Measurements from ENCODE around the gene GVQW3. TPM values are rescaled to one million over a fixed set of nuclear protein-coding genes. Genes with fewer than 3 reads are reported as not detected.
A peak's percentile ranks its signal among the peaks of the same experiment; 100 is the strongest.

The GVQW3 gene
- total and polyA plus RNA-seq, 12 donors, result 0.54 to 10.9 (median 2.4) TPM

DNA sequence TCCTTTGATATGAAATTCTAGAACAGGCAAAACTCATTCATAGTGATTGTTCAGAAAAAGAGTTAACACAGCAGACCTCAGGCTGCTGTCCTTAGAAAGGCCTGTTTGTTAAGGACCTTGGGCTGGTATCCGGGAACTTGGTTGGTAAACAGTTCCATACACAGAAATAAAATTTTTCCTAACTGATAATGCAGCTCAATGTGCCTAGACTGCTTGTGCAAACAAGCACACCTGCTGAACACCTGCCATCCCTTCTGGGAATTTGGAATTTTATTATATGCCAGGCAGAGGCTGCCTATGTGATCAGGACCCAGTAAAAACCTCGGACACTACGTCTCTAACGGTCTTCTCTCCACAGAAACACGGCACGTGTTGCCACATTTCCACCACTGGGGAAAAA lies 11.7 kb upstream of the GVQW3 start:
- Histone ChIP-seq H3K27me3 (no peaks in the 10 kb centered on the region), H3K4me3 (no peak overlapping the region), H3K36me3 (replicated peaks in 1 of 2) (no peaks in the 10 kb centered on the region), H3K4me1 (replicated peaks in 1 of 2) (peaks cover 17 to 35% of the 10 kb centered on the region in 2 donors), H3K9me3 (replicated peaks in 1 of 3) (no peaks in the 10 kb centered on the region), H3K27ac (peak overlapping the region in 2 of 5 donors; percentile 30 to 38)
- intact Hi-C loops (cut with DNase I), result no loop called here
- 61 to 68% (median 63%) methylated on average over 6 of the region's 6 CpGs for WGBS, 4 donors
- no peak for TF ChIP-seq POLR2A (IDR thresholded peaks at IDR 0.05)
- TF ChIP-seq, protein P1, sequence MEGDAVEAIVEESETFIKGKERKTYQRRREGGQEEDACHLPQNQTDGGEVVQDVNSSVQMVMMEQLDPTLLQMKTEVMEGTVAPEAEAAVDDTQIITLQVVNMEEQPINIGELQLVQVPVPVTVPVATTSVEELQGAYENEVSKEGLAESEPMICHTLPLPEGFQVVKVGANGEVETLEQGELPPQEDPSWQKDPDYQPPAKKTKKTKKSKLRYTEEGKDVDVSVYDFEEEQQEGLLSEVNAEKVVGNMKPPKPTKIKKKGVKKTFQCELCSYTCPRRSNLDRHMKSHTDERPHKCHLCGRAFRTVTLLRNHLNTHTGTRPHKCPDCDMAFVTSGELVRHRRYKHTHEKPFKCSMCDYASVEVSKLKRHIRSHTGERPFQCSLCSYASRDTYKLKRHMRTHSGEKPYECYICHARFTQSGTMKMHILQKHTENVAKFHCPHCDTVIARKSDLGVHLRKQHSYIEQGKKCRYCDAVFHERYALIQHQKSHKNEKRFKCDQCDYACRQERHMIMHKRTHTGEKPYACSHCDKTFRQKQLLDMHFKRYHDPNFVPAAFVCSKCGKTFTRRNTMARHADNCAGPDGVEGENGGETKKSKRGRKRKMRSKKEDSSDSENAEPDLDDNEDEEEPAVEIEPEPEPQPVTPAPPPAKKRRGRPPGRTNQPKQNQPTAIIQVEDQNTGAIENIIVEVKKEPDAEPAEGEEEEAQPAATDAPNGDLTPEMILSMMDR (IDR thresholded peaks at IDR 0.05), result no peak
- no peak for DNase-seq

DNA sequence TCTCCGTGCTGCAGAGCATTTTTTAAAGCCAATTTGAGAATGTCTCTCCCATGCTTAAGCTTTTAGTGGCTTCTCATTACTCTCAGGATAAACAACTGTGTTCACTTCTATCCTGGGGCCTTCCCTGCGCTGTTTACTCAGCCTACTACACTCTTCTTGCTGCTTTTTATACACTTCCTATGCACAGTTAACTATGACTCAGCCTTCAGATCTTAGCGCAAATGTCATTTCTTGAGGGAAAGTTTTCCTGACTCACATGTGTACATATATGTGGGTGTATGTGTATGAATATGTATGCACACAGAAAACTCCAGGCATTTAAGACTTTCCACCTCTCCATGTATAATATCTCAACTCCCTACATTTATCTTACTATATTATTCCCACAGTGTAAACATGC lies 10.0 kb upstream of the GVQW3 start:
- DNase-seq, result peak in 1 of 7 donors; percentile 26
- no peak for TF ChIP-seq POLR2A (IDR thresholded peaks at IDR 0.05)
- TF ChIP-seq, protein P1 (IDR thresholded peaks at IDR 0.05), result no peak
- no peaks in the 10 kb centered on the region for H3K27me3 ChIP-seq
- intact Hi-C loops (cut with DNase I), result no loop called here
- H3K4me1 ChIP-seq (replicated peaks in 1 of 2), result peaks cover 15 to 45% of the 10 kb centered on the region in 2 donors
- WGBS, 4 donors, result 27 to 46% (median 31%) methylated on average over 3 of the region's 3 CpGs
- H3K36me3 ChIP-seq (replicated peaks in 1 of 2), result no peaks in the 10 kb centered on the region
- H3K9me3 ChIP-seq (replicated peaks in 1 of 3), result no peaks in the 10 kb centered on the region
- H3K27ac ChIP-seq, result peak overlapping the region in 3 of 5 donors; percentile 33 to 62 (median 35)
- no peak overlapping the region for H3K4me3 ChIP-seq

DNA sequence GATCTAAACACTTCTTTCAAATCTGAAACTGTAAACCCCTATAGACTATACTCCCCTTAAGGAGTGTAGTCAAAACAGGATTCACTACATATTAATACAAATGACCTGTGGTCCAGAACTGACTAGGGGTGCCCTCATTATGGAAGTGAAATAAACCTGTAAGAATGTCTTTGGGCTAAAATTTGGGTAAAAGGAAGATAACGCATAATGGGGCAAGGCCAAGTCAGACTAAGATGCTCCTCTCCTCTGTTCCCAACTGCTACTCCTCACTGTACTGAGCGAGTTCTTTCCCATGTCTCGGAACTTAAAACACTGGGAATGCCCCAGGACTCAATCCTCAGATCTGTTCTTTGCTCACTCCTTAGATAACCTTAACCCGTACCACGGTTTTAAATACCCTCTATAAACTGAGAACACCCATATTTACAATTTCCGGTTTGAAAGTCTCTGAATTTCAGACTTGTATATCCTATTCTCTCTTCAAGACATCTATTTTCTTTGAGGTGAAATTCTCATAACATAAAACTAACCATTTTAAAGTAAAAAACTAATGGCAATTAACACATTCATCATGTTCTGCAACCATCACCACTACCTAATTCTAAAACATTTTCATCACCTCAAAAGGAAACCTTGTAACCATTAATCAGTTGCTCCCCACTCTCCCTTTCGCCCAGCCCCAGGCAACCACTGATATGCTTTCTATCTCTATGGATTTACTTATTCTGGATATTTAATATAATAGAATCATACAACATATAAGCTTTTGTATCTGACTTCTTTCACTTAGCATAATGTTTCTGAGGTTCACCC lies 4.2 kb upstream of the GVQW3 start:
- TF ChIP-seq POLR2A (IDR thresholded peaks at IDR 0.05), result no peak
- TF ChIP-seq, protein P1 (IDR thresholded peaks at IDR 0.05), result no peak
- WGBS, 4 donors, result 88 to 92% (median 90%) methylated on average over 7 of the region's 7 CpGs
- no peak overlapping the region for H3K4me3 ChIP-seq
- no peaks in the 10 kb centered on the region for H3K27me3 ChIP-seq
- no peak overlapping the region for H3K27ac ChIP-seq
- peaks cover 8 to 33% of the 10 kb centered on the region in 2 donors for H3K4me1 ChIP-seq (replicated peaks in 1 of 2)
- no peaks in the 10 kb centered on the region for H3K9me3 ChIP-seq (replicated peaks in 1 of 3)
- H3K36me3 ChIP-seq (replicated peaks in 1 of 2), result no peaks in the 10 kb centered on the region
- intact Hi-C loops (cut with DNase I), result no loop called here
- DNase-seq, result no peak

DNA sequence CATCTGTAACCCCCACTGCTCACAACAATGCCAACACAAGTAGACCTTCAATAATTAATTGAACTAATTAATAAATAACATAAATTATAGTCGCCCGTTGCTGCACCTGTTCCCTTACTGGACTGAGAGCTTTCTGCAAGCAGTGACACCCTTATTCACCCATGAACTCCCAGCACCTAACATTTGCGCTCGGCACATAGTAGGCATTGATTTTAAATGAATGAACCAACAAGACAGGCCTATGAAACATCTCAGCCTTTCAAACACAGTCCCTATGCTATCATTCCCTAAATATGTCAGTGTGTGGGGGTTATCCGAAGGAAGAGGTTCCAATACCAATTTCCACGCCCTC lies 1.3 kb upstream of the GVQW3 start:
- Histone ChIP-seq H3K4me3 (peak overlapping the region in 3 of 4 donors; percentile 27 to 98 (median 76)), H3K27ac (peak overlapping the region in 2 of 5 donors; percentile 84 to 95), H3K4me1 (replicated peaks in 1 of 2) (peaks cover 12 to 36% of the 10 kb centered on the region in 2 donors), H3K9me3 (replicated peaks in 1 of 3) (no peaks in the 10 kb centered on the region), H3K27me3 (no peaks in the 10 kb centered on the region), H3K36me3 (replicated peaks in 1 of 2) (no peaks in the 10 kb centered on the region)
- DNase-seq, result no peak
- 25 to 33% (median 26%) methylated on average over 6 of the region's 6 CpGs for WGBS, 4 donors
- intact Hi-C loops (cut with DNase I), result no loop called here
- TF ChIP-seq, protein P1 (IDR thresholded peaks at IDR 0.05), result no peak
- TF ChIP-seq POLR2A (IDR thresholded peaks at IDR 0.05), result peak in 1 of 2 donors; percentile 6

Measured in adrenal gland (tissue), 12 donors.